ENCODE measurements around the gene ITPKB.

- no peak for TF ChIP-seq CTCF (IDR thresholded peaks at IDR 0.05)
- no peak for TF ChIP-seq TEAD4 (IDR thresholded peaks at IDR 0.05; ENCODE audit: borderline replicate concordance, insufficient read depth)
- no peak for TF ChIP-seq NRF1 (IDR thresholded peaks at IDR 0.05; ENCODE audit: low read depth, low read length)
- TF ChIP-seq RCOR1 (IDR thresholded peaks at IDR 0.05; ENCODE audit: low read length) = no peak
- TF ChIP-seq MXI1 (IDR thresholded peaks at IDR 0.05; ENCODE audit: low read depth, low read length) = no peak
Observed at GRCh38 chr1:226696547-226696946, 42.5 kb downstream of the ITPKB start.
